NT2/D1 (cell line): ENCODE data around the gene ROR1.

Source experiments
- DNase-seq: peaks from one replicate; pipeline ENCODE4 v3.0.0-alpha.2; 2011; ENCODE audit warnings: low read depth, low spot score
- H3K27me3 ChIP-seq: 2 replicates; pipeline ENCODE4 v1.6.0; 2011; ENCODE audit warnings: mild to moderate bottlenecking; ENCODE audit not compliant: insufficient read length, insufficient read depth
- H3K36me3 ChIP-seq: 2 replicates; pipeline ENCODE4 v1.6.1; 2011; ENCODE audit warnings: mild to moderate bottlenecking, low read length, mixed read lengths; ENCODE audit not compliant: insufficient read depth, insufficient read length
- H3K4me1 ChIP-seq: 2 replicates; pipeline ENCODE4 v1.5.1; 2011; ENCODE audit not compliant: insufficient read depth, insufficient read length
- H3K4me3 ChIP-seq: 2 replicates; pipeline ENCODE4 v1.5.1; 2011; ENCODE audit warnings: low read depth; ENCODE audit not compliant: insufficient read length
- H3K9ac ChIP-seq: 2 replicates; pipeline ENCODE4 v1.6.0; 2011; ENCODE audit warnings: low read depth; ENCODE audit not compliant: insufficient read length
- H3K9me3 ChIP-seq: 2 replicates; pipeline ENCODE4 v1.5.1; 2011; ENCODE audit warnings: mild to moderate bottlenecking, low read length; ENCODE audit not compliant: insufficient read depth
- SUZ12 ChIP-seq: IDR thresholded peaks from 2 replicates; pipeline ENCODE4 v1.6.1; 2011; ENCODE audit not compliant: insufficient read length, insufficient read depth; ENCODE audit errors: extremely low read depth
- YY1 ChIP-seq: IDR thresholded peaks from 2 replicates; pipeline ENCODE4 v1.6.1; 2011; ENCODE audit not compliant: insufficient read length, insufficient read depth
- ZNF274 ChIP-seq: IDR thresholded peaks from 2 replicates; pipeline ENCODE4 v1.6.1; 2011; ENCODE audit warnings: mild to moderate bottlenecking, low read depth, low read length

ROR1 gene

DNA sequence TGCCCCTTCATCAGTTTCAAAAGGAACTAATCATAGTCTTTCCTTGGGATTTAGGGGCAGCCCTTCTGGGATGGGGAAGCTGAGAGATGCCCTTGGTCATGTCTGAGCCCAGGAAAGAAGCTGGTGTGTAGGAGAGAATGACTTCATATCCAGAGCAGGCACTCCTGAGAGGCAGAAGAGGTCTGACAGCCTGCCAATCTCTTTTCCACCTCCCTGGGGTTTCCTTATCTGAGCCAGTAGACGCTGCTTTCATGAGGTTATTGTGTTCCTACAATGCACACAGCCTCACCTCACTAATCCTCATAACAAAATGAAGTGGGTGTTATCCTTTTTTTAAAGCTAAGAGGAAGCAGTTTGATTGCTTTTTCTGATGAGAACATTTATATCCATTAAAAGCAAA is 14.1 kb downstream of the ROR1 start:
- no peak overlapping the region for H3K9ac ChIP-seq
- H3K36me3 ChIP-seq = peaks cover 20% of the 10 kb centered on the region
- peaks cover 26% of the 10 kb centered on the region for H3K4me1 ChIP-seq
- no peaks in the 10 kb centered on the region for H3K9me3 ChIP-seq
- no peak overlapping the region for H3K4me3 ChIP-seq
- no peak for DNase-seq
- TF ChIP-seq ZNF274 (no peak), YY1 (no peak), SUZ12 (no peak)
- no peaks in the 10 kb centered on the region for H3K27me3 ChIP-seq

- Histone ChIP-seq H3K27me3 (no peaks in the 10 kb centered on the region), H3K9ac (no peak overlapping the region), H3K4me1 (peaks cover 35% of the 10 kb centered on the region), H3K4me3 (no peak overlapping the region), H3K9me3 (no peaks in the 10 kb centered on the region), H3K36me3 (peaks cover 17% of the 10 kb centered on the region)
- TF ChIP-seq SUZ12 (no peak), ZNF274 (no peak), YY1 (no peak)
- no peak for DNase-seq
Observed at GRCh38 chr1:63789856-63790605, 16.2 kb downstream of the ROR1 start.

DNA sequence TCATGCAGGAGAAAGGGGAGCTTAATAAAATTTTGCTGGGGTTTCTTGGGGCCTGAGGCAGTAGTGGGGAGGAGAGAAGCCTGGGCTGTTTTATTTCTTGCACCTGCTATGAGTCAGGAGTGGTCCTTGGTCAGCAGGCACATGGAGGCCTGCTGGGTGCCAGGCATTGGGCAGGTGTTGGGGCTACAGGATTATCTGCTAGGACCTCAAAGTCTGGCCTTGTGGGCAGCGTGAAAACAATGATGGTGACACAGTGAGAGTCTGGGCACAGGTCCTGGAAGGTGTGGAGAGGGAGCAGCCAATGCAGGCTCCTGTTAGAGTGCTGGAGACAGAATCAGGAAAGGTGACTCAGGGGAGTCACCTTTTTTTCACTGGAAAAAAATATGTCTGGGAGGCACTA is 17.2 kb downstream of the ROR1 start:
- no peaks in the 10 kb centered on the region for H3K27me3 ChIP-seq
- DNase-seq = no peak
- peaks cover 31% of the 10 kb centered on the region for H3K4me1 ChIP-seq
- H3K9ac ChIP-seq = no peak overlapping the region
- no peaks in the 10 kb centered on the region for H3K9me3 ChIP-seq
- H3K4me3 ChIP-seq = no peak overlapping the region
- no peak for TF ChIP-seq SUZ12
- no peak for TF ChIP-seq YY1
- TF ChIP-seq ZNF274 = no peak
- H3K36me3 ChIP-seq = peaks cover 17% of the 10 kb centered on the region

DNA sequence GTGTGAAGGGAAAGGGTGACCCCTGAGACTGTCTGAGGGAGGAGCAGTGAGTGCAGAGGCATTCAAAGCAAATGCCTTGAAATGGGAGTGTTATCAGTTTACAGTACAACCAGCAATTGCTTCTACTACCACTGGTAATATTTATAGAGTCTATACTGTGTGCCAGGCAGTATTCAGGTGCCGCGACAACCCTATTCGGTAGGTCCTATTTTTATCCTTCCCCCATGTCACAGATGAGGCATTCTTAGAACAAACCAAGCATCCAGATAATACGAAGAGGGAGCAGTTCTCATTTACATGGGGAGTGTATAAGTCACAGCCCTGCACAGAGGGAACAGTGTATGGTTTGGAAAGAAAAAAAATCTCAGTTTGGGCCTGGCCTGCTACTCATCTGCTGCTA is 18.3 kb downstream of the ROR1 start:
- H3K4me1 ChIP-seq = peaks cover 34% of the 10 kb centered on the region
- H3K9ac ChIP-seq = no peak overlapping the region
- no peak for DNase-seq
- H3K36me3 ChIP-seq = peaks cover 17% of the 10 kb centered on the region
- no peak for TF ChIP-seq SUZ12
- no peak for TF ChIP-seq ZNF274
- no peak for TF ChIP-seq YY1
- H3K9me3 ChIP-seq = no peaks in the 10 kb centered on the region
- H3K27me3 ChIP-seq = no peaks in the 10 kb centered on the region
- no peak overlapping the region for H3K4me3 ChIP-seq

- H3K9ac ChIP-seq = no peak overlapping the region
- no peak for TF ChIP-seq YY1
- TF ChIP-seq SUZ12 = no peak
- TF ChIP-seq ZNF274 = no peak
- DNase-seq = no peak
- H3K4me1 ChIP-seq = peaks cover 31% of the 10 kb centered on the region
- peaks cover 17% of the 10 kb centered on the region for H3K36me3 ChIP-seq
- no peak overlapping the region for H3K4me3 ChIP-seq
- H3K9me3 ChIP-seq = no peaks in the 10 kb centered on the region
- no peaks in the 10 kb centered on the region for H3K27me3 ChIP-seq
Observed at GRCh38 chr1:63793741-63794240, 20.0 kb downstream of the ROR1 start.

- no peaks in the 10 kb centered on the region for H3K9me3 ChIP-seq
- TF ChIP-seq SUZ12 = no peak
- TF ChIP-seq ZNF274 = no peak
- TF ChIP-seq YY1 = no peak
- peaks cover 26% of the 10 kb centered on the region for H3K4me1 ChIP-seq
- no peak overlapping the region for H3K4me3 ChIP-seq
- peaks cover 12% of the 10 kb centered on the region for H3K36me3 ChIP-seq
- H3K9ac ChIP-seq = no peak overlapping the region
- no peaks in the 10 kb centered on the region for H3K27me3 ChIP-seq
- DNase-seq = no peak
Observed at GRCh38 chr1:63794354-63794753, 20.5 kb downstream of the ROR1 start.

GRCh38 chr1:63794939-63795378 is 21.1 kb downstream of the ROR1 start:
- H3K4me1 ChIP-seq = peaks cover 26% of the 10 kb centered on the region
- DNase-seq = peak; percentile 83
- TF ChIP-seq YY1 (no peak), ZNF274 (no peak), SUZ12 (no peak)
- H3K36me3 ChIP-seq = peaks cover 9% of the 10 kb centered on the region
- no peaks in the 10 kb centered on the region for H3K9me3 ChIP-seq
- H3K27me3 ChIP-seq = no peaks in the 10 kb centered on the region
- no peak overlapping the region for H3K4me3 ChIP-seq
- H3K9ac ChIP-seq = no peak overlapping the region
